Liver (tissue), 3 donors: ENCODE data around the gene ZCCHC9.

Experiments
- CTCF ChIP-seq: fragments of 150-350 bp; IDR thresholded peaks from 2 replicates; pipeline ENCODE4 v1.5.1; 2017; ENCODE audit warnings: improper control_type of control experiment, low read depth, low read length; ENCODE audit not compliant: missing input control
- GABPA ChIP-seq, 2 donors: IDR thresholded peaks in 1 of 2; conservative IDR thresholded peaks in 1 of 2; 2 replicates each; pipeline ENCODE4 v1.6.1; 2016; ENCODE audit warnings: antibody characterized with exemption in 2 of 2, mild to moderate bottlenecking in 1 of 2, moderate library complexity in 1 of 2
- JUND ChIP-seq, 2 donors: IDR thresholded peaks; 2 replicates each; pipeline ENCODE4 v1.6.1; 2016; ENCODE audit warnings: antibody characterized with exemption in 2 of 2
- REST ChIP-seq: IDR thresholded peaks from 2 replicates; pipeline ENCODE4 v1.6.1; 2016; ENCODE audit warnings: antibody characterized with exemption, mild to moderate bottlenecking
- YY1 ChIP-seq: IDR thresholded peaks from 2 replicates; pipeline ENCODE4 v1.6.1; 2016; ENCODE audit warnings: antibody characterized with exemption, mild to moderate bottlenecking
- ZBTB33 ChIP-seq: IDR thresholded peaks from 2 replicates; pipeline ENCODE4 v1.6.1; 2016; ENCODE audit warnings: antibody characterized with exemption
- TF ChIP-seq, protein P1 (sequence below): IDR thresholded peaks from 2 replicates; pipeline ENCODE4 v1.6.1; 2016; ENCODE audit warnings: antibody characterized with exemption
- donor health status: healthy.
- donor health status: healthy.

GRCh38 chr5:81359108-81359507 lies 57.7 kb downstream of the ZCCHC9 start:
- TF ChIP-seq CTCF, result no peak
- TF ChIP-seq, protein P1, sequence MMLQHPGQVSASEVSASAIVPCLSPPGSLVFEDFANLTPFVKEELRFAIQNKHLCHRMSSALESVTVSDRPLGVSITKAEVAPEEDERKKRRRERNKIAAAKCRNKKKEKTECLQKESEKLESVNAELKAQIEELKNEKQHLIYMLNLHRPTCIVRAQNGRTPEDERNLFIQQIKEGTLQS, result no peak
- TF ChIP-seq YY1, result no peak
- no peak for TF ChIP-seq REST
- TF ChIP-seq ZBTB33, result no peak
- TF ChIP-seq GABPA (IDR thresholded peaks at IDR 0.05 in 1 of 2, conservative IDR thresholded peaks at IDR 0.05 in 1 of 2), result no peak
- no peak for TF ChIP-seq JUND (IDR thresholded peaks at IDR 0.05)
